GM19193 (cell line): ENCODE data around the gene RPS6KA2.

Source experiments
- POLR2A ChIP-seq: IDR thresholded peaks from 4 replicates; pipeline ENCODE4 v1.6.1; 2011; ENCODE audit not compliant: insufficient read depth, insufficient read length; ENCODE audit errors: extremely low read depth

RPS6KA2 gene

GRCh38 chr6:166364456-166364855 lies 262.6 kb downstream of the RPS6KA2 start:
- TF ChIP-seq POLR2A: no peak

GRCh38 chr6:166361077-166361429 lies 266.0 kb downstream of the RPS6KA2 start:
- no peak for TF ChIP-seq POLR2A

- no peak for TF ChIP-seq POLR2A
These were observed 266.6 kb downstream of the RPS6KA2 start for GRCh38 chr6:166360243-166361076.
